AG09319 (cell line): ENCODE data around the gene EBF3.

ENCODE experiments used
- DNase-seq: peaks from one replicate; pipeline ENCODE4 v3.0.0-alpha.2; 2010; ENCODE audit warnings: low read depth; ENCODE audit errors: extremely low read depth
- TF ChIP-seq, protein P1 (sequence below): IDR thresholded peaks from 2 replicates; pipeline ENCODE4 v1.5.1; 2011; ENCODE audit warnings: low read depth, mild to moderate bottlenecking, inconsistent platforms, low read length, moderate library complexity

Gene EBF3

DNA sequence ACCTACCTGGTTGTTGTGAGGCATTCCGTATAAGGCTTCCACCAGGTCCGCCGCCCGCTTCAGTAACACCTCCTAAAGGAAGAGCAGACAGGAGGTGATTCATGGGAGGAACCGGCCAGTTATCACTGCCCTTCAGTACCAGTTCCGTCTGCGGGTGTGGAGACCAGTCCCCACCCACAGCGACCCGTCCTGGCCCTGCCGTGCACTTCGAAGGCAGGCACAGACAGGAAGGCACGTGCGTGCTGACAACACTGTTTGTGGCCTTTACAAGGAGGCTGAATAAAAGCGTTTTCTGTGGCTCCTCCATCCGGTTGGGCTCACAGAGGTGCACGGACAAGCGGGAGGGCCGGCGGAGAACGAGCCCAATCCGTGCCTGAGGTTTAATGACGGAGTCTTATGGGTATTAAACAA lies 120.9 kb downstream of the EBF3 start:
- TF ChIP-seq, protein P1, sequence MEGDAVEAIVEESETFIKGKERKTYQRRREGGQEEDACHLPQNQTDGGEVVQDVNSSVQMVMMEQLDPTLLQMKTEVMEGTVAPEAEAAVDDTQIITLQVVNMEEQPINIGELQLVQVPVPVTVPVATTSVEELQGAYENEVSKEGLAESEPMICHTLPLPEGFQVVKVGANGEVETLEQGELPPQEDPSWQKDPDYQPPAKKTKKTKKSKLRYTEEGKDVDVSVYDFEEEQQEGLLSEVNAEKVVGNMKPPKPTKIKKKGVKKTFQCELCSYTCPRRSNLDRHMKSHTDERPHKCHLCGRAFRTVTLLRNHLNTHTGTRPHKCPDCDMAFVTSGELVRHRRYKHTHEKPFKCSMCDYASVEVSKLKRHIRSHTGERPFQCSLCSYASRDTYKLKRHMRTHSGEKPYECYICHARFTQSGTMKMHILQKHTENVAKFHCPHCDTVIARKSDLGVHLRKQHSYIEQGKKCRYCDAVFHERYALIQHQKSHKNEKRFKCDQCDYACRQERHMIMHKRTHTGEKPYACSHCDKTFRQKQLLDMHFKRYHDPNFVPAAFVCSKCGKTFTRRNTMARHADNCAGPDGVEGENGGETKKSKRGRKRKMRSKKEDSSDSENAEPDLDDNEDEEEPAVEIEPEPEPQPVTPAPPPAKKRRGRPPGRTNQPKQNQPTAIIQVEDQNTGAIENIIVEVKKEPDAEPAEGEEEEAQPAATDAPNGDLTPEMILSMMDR = no peak

DNA sequence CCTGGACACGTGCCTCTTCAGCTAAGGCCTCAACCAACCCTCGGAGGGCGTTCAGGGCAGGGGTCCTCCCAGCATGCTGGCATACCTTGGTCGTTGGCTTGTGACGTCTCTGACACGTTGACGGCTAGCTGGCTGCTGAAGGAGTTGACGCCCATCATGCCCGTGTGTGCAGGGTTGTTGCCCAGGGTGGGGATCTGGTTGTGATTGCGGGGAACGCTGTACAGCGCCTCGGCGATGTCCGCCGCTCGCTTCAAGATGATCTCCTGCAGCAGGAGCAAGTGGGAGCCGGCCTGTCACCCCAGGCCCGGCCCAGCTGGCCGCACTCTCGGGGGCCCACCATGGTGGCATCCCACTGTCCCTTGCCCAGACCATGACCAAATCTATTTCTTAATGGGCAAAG lies 122.0 kb downstream of the EBF3 start:
- TF ChIP-seq, protein P1 = no peak

More for the DNA sequence above, 120.9 kb downstream of the EBF3 start:
- DNase-seq = no peak

DNA sequence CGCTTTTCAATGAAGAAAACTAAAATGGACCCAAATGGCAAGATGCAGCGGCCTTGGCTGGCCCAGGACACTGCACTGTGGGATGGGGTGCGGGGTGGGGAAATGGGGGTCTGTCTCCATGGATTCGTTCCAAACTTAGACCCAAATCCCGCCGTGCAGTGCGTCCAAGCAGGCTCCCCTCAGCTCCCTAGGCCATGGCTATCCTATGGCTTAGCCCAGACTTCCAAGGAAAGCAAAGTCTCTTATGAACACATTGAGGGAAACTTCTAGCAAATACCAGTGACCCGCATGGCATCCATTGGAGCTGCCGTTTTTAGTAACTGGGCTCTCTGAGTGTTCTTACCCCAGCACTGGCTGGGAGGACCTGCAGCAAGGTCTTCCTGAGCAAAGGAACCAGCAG lies 122.5 kb downstream of the EBF3 start:
- TF ChIP-seq, protein P1 = no peak
- DNase-seq = no peak

More for the DNA sequence above, 122.0 kb downstream of the EBF3 start:
- DNase-seq = no peak

DNA sequence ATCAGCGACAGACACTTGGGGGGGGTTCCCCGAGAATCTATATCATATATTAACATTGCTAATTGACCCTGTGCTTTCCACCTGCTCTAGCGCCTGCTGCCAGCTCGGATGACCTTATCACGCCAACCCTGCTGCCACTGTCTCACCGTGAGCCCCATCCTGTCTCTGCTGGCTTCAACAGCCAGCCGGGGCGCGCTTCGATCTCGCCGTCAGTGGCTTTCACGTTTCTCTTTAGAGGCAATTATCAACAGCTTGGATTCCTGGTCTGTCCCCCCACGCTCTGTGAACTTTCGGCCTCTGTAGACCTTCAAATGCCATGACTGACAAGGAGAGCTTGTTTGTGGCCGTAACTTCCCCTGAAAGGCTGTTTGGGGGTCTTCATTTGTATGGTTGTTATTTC lies 123.0 kb downstream of the EBF3 start:
- DNase-seq = no peak
- TF ChIP-seq, protein P1 = no peak

DNA sequence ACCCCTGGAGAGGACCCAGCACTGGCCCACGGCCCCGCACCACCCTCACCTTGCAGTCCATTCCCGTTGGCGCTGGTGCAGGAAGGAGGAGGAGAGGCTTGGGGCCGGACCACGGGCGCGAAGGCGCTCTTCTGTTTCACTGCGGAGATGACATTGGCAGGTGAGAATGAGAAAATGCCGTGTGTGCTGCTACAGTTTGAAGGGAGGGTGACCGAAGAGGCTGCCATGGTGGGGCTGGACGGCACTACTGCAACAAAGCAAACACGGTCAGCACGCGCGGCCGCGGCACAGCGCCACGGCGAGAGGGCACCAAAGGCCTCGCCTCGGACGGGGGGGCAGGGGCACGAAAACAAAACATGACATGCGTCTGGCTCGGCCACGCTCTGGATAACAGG lies 123.9 kb downstream of the EBF3 start:
- TF ChIP-seq, protein P1 = no peak

DNA sequence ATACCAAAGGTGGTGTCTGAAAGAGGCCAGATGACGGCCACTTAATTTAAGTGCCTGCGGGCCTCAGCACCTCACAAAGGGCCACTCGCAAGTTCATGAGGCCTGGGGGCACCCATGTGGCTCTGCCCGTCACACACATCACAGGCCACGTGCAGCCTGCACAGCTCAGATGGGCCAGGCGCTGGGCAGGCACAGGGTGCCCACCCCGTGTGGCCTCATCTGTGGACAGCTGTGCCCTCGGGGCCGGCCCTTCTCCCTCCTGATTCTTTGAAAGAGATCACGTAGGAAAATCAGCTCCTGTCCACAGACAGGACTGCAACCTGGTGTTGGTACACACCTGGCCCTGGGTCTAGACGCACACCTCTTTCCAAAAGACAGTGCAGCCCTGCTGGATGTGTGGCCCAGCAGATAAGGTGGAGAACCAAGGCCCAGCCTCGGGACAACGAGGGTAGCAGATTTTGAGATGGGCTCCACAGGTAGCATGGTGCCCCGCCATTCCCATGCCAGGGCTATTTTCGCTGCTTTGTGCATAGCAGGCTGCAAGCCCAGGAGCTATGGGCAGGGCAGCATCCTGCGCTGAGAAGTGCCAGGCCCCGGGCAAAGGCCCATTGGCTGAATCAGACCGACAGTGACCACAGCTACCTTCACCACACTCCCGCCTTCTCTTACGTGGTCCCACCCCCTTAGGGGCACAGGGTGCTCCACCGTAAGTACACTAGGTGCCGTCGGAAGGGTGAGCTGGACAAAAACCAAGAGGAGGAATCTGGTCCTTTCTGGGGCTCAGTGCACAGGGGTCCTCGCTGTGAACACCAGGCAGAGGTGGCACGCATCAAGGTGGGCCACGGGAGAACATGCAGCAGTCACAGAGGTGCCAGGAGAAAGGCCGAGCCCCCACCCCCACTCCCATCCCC lies 124.5 kb downstream of the EBF3 start:
- no peak for DNase-seq
- TF ChIP-seq, protein P1 = no peak

More for the DNA sequence above, 123.9 kb downstream of the EBF3 start:
- DNase-seq = no peak

DNA sequence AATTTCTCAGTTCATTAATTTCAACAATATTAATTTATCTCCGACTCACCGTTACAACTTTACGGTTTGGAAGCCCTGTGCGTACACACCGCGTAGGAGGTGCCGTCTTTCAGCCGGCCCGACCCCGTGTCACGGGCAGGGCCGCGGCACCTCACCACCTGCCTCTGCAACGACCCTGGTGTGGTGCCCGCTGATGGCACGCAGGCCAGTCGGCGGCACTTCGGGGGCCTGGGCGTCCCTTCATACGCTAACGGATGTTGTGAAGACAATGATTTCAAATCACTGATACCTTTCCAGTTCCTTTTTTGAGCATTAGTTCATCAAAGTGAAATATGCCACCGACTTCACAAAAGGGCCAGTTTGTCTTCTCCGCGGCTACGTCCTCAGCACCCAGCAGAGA lies 125.3 kb downstream of the EBF3 start:
- no peak for DNase-seq
- TF ChIP-seq, protein P1 = no peak
